Fibroblast of lung (primary cell): ENCODE data around the gene DLG5. TPM values are rescaled to one million over a fixed set of nuclear protein-coding genes. Genes with fewer than 3 reads are reported as not detected.

ENCODE experiments used
- DNase-seq, 2 donors: peaks; one replicate each; pipeline versions ENCODE4 v3.0.0 to v3.0.0-alpha.2; 2010; ENCODE audit warnings: low read depth in 2 of 2
- H2AFZ ChIP-seq: 2 replicates; pipeline ENCODE4 v1.5.1; 2012; ENCODE audit warnings: low read length, control low read depth, inconsistent platforms
- H3K27ac ChIP-seq: 2 replicates; pipeline ENCODE4 v1.5.1; 2011; ENCODE audit warnings: low read length, control low read depth; ENCODE audit not compliant: insufficient read depth
- H3K27me3 ChIP-seq: 2 replicates; pipeline ENCODE4 v1.5.1; 2011; ENCODE audit warnings: mild to moderate bottlenecking, low read length; ENCODE audit not compliant: control insufficient read depth, insufficient read depth
- H3K36me3 ChIP-seq: 2 replicates; pipeline ENCODE4 v1.5.1; 2011; ENCODE audit warnings: low read length; ENCODE audit not compliant: control insufficient read depth, insufficient read depth
- H3K4me1 ChIP-seq: 2 replicates; pipeline ENCODE4 v1.5.1; 2011; ENCODE audit warnings: low read length; ENCODE audit not compliant: control insufficient read depth, insufficient read depth; ENCODE audit errors: extremely low read depth
- H3K4me2 ChIP-seq: 2 replicates; pipeline ENCODE4 v1.5.1; 2011; ENCODE audit warnings: low read length, control low read depth; ENCODE audit not compliant: insufficient read depth; ENCODE audit errors: extremely low read depth
- H3K4me3 ChIP-seq, 4 experiments: fragments of 200-600 bp in 1 of 4; sonication (generic) in 1 of 4; replicated peaks in 1 of 4; 2 replicates each; pipeline ENCODE4 v1.5.1; 2011 to 2016; ENCODE audit warnings: low read length in 4 of 4, low read depth in 3 of 4, mild to moderate bottlenecking in 3 of 4, control low read depth in 2 of 4, inconsistent platforms in 1 of 4, mixed read lengths in 1 of 4; ENCODE audit not compliant: insufficient read depth in 1 of 4; ENCODE audit errors: control extremely low read depth in 1 of 4
- H3K79me2 ChIP-seq: 2 replicates; pipeline ENCODE4 v1.5.1; 2012; ENCODE audit warnings: mild to moderate bottlenecking, low read length, inconsistent platforms; ENCODE audit not compliant: control insufficient read depth, insufficient read depth
- H3K9ac ChIP-seq: 2 replicates; pipeline ENCODE4 v1.5.1; 2011; ENCODE audit warnings: mild to moderate bottlenecking, low read length, control low read depth; ENCODE audit not compliant: insufficient read depth
- H3K9me3 ChIP-seq: 2 replicates; pipeline ENCODE4 v1.5.1; 2012; ENCODE audit warnings: low read depth, low read length; ENCODE audit not compliant: control insufficient read depth, insufficient read depth
- H4K20me1 ChIP-seq: 2 replicates; pipeline ENCODE4 v1.5.1; 2011; ENCODE audit warnings: low read length; ENCODE audit not compliant: control insufficient read depth, insufficient read depth; ENCODE audit errors: extremely low read depth
- CTCF ChIP-seq, 2 donors: IDR thresholded peaks in 1 of 2; conservative IDR thresholded peaks in 1 of 2; 1 replicate in 1 of 2; 2 replicates in 1 of 2; pipeline ENCODE4 v1.5.1; 2011 to 2012; ENCODE audit warnings: low read length in 2 of 2, control low read depth in 1 of 2, inconsistent platforms in 1 of 2, low read depth in 1 of 2, mild to moderate bottlenecking in 1 of 2
- EZH2 ChIP-seq: IDR thresholded peaks from 2 replicates; pipeline ENCODE4 v1.5.1; 2012; ENCODE audit warnings: low read length, control low read depth, mild to moderate bottlenecking; ENCODE audit errors: missing control alignments
- polyA plus RNA-seq, 2 donors: library from polyadenylated mRNA; depleted of rRNA in 1 of 2; stranded (reverse) in 1 of 2; unstranded in 1 of 2; fragments of >200 nt; gene quantifications; 2 replicates each; pipeline ENCODE4 v1.2.1, GENCODE V29; 2011 to 2012; ENCODE audit warnings: missing spikeins in 1 of 2
- total RNA-seq: library from RNA; depleted of rRNA; stranded (reverse); fragments of >200 nt; gene quantifications from 2 replicates; pipeline ENCODE4 v1.2.1, GENCODE V29; 2014

Gene DLG5
- total and polyA plus RNA-seq, 2 donors (not counting 1 experiment from before 2014, with no cell fraction given): 15.3 to 40.8 TPM

- no peak for TF ChIP-seq CTCF (conservative IDR thresholded peaks at IDR 0.05 in 1 of 2, IDR thresholded peaks at IDR 0.05 in 1 of 2; ENCODE audit: low read depth in 1 of 2, low read length in 2 of 2)
- H3K9ac ChIP-seq: no peak overlapping the region
- no peaks in the 10 kb centered on the region for H3K9me3 ChIP-seq
- no peaks in the 10 kb centered on the region for H4K20me1 ChIP-seq
- H3K27ac ChIP-seq: no peak overlapping the region
- peaks cover 13% of the 10 kb centered on the region for H3K36me3 ChIP-seq
- H2AFZ ChIP-seq: no peak overlapping the region
- H3K79me2 ChIP-seq: no peaks in the 10 kb centered on the region
- no peak overlapping the region for H3K4me2 ChIP-seq
- H3K4me1 ChIP-seq: no peaks in the 10 kb centered on the region
- H3K27me3 ChIP-seq: no peaks in the 10 kb centered on the region
- DNase-seq: no peak
- H3K4me3 ChIP-seq: no peak overlapping the region
These were observed 135.0 kb downstream of the DLG5 start for GRCh38 chr10:77791506-77791905.

- no peak for TF ChIP-seq CTCF (conservative IDR thresholded peaks at IDR 0.05 in 1 of 2, IDR thresholded peaks at IDR 0.05 in 1 of 2; ENCODE audit: low read depth in 1 of 2, low read length in 2 of 2)
- no peak for TF ChIP-seq EZH2
- Histone ChIP-seq H3K27ac (no peak overlapping the region), H3K4me3 (no peak overlapping the region), H3K4me1 (no peaks in the 10 kb centered on the region), H2AFZ (no peak overlapping the region), H4K20me1 (no peaks in the 10 kb centered on the region), H3K27me3 (no peaks in the 10 kb centered on the region), H3K9ac (no peak overlapping the region), H3K4me2 (no peak overlapping the region), H3K36me3 (peaks cover 9% of the 10 kb centered on the region), H3K9me3 (no peaks in the 10 kb centered on the region), H3K79me2 (no peaks in the 10 kb centered on the region)
- DNase-seq: no peak
These were observed 136.7 kb downstream of the DLG5 start for GRCh38 chr10:77789861-77790260.

GRCh38 chr10:77789016-77789415 is 137.5 kb downstream of the DLG5 start:
- Histone ChIP-seq H3K79me2 (no peaks in the 10 kb centered on the region), H3K9me3 (no peaks in the 10 kb centered on the region), H3K4me3 (no peak overlapping the region), H2AFZ (no peak overlapping the region), H3K27me3 (no peaks in the 10 kb centered on the region), H3K36me3 (peaks cover 6% of the 10 kb centered on the region), H3K4me2 (no peak overlapping the region), H3K4me1 (peaks cover 3% of the 10 kb centered on the region), H3K9ac (no peak overlapping the region), H3K27ac (no peak overlapping the region), H4K20me1 (no peaks in the 10 kb centered on the region)
- DNase-seq: no peak
- TF ChIP-seq CTCF (conservative IDR thresholded peaks at IDR 0.05 in 1 of 2, IDR thresholded peaks at IDR 0.05 in 1 of 2; ENCODE audit: low read depth in 1 of 2, low read length in 2 of 2): no peak
- TF ChIP-seq EZH2: no peak
